Measurements from ENCODE around the gene MRPS23.
A peak's percentile ranks its signal among the peaks of the same experiment; 100 is the strongest.

MRPS23 gene

DNA sequence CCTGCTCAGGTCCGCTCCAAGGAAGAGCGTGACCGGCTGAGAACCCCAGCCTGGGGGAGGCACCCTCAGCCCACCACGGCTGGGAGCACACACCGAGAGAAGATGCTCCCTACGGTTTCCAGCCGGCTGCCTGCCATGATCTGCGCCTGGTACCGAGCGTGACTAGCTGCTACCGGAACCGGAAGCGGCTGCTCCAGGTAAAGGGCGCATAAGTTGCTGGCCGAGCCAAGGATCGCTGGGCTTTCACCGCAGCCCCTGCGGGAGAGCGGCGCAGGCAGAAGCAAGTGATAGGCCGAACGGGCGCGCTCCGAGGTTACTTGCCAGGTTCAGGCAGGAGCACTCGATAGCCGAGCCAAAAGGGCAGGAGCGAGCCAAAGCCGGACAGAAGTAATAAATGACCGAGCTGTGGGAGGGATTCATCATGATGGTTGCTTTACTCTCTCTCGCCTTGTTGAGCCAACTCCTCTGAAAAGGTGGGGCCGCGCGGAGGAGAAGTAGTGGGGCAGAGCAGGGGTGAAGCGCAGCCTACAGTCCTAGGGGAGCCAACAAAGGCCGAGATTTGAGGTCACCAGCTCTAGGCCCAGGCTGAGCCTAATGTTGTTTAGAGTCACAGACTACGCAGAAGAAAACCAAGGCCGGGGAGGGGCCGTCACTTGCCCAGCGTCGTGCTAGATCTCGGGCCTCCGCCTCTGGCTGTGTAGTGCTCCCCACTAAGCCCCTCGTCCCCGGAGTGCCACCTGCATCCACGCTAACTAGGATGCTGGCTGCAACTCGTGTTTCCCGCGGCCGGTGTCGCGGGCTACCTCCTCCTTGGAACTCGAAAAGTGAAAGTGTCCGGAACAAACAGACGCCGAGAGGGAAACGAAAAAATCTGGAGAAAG is at the start of gene MRPS23:
Gene MRPS23, minus strand, starts transcription at position 171 of the 881 bp plus-strand sequence. Its CDS starts 34 bp downstream, at position 137.
- TF ChIP-seq ZNF274 (IDR thresholded peaks at IDR 0.05; ENCODE audit: low read depth, low read length) = no peak

DNA sequence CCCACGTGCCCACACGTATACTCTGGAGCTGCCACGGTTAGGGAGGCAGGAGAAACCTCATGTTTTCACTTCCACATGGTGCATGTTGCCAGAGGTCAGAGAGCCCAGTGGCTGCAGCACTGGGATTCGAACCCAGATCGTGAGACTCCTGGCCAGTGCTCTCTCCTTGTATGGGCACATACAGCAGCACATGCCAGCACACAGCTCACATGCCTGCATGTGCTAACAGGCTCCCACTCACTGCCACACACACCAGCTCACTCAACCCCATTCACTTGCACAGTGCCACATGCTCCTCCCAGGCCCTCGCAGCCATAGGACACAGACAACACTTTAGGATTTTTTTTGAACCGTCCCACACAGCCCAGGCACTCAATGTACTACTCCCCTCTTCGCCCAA is 49.5 kb upstream of the MRPS23 start:
- no peak overlapping the region for H3K4me3 ChIP-seq (ENCODE audit: low read length)
- TF ChIP-seq ZNF274 (IDR thresholded peaks at IDR 0.05; ENCODE audit: low read depth, low read length) = no peak

More for the DNA sequence above, at the start of gene MRPS23:
- peak within 1 kb of the TSS; percentile 94 for H3K4me3 ChIP-seq (ENCODE audit: low read length)

DNA sequence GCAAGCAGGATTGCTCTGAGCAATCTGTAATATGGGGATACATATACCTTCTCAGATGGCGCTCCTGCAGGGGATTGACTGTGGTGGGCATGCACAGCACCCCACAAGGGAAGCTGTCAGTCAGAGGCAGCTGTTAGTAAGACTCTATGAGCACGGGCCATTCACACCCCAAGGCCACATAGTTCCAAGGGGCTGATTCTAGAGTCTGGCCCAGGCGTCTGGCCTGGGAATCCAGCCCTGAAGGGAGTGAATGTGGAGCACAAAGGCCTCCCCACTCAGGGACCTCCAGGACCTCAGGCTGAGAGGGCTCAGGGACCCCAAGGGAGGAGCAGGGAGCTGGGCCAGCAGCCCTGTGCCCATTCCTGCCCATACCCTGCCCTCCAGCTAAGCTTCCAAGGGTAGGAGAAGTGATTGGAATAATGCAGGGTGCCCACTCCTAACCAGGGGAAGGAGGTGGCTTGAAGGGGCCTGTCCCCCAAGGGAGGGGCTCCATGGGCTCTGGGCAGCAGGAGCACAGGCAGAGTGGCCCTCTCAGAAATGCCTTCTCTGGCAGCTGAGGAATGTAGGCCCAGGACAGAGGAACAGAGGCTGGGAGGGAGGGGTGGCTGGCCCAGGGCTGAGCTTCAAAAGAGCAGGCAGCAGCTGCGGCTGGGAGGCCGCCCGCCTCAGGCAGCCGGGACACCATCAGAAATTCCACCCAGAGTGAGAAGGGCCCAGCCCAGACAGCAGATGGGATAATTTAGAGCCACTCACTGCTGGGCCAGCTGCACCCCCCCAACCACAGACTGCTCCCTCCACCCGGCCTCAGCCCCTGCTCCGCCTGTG is 48.9 kb upstream of the MRPS23 start:
- H3K4me3 ChIP-seq (ENCODE audit: low read length) = no peak overlapping the region
- no peak for TF ChIP-seq ZNF274 (IDR thresholded peaks at IDR 0.05; ENCODE audit: low read depth, low read length)

DNA sequence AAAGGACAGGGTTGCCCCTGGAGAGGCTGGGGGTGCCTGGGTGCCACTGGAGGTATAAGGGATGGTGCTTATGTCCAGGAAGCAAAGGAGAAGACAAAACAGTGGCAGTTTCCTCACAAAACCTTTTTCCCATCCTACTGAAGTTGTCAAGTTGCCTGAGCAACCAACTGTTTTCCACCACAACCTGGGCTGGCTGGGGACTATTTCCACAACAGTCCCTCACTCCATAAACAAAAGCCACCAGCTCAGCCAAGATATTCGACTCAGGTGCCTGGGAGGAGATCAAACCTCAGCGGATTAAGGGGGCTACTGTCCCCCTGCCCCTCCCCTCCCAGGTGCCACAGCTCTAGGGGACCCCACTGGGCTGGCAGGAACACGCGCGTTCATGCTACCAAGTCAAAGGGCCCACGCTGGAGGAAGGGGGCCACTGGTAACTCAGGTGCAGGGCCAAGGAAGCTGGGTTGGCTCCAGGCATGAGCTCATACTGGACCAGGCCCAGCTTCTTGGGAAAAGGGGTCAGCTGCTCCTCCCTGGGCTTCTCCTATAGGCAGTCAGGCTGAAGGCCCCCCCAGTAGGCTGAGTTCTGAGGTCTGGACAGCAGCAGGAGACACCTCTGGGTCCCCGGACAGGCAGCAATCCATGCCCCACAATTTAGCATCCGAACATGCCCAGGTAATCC is 45.7 kb upstream of the MRPS23 start:
- H3K4me3 ChIP-seq (ENCODE audit: low read length) = no peak overlapping the region
- no peak for TF ChIP-seq ZNF274 (IDR thresholded peaks at IDR 0.05; ENCODE audit: low read depth, low read length)

DNA sequence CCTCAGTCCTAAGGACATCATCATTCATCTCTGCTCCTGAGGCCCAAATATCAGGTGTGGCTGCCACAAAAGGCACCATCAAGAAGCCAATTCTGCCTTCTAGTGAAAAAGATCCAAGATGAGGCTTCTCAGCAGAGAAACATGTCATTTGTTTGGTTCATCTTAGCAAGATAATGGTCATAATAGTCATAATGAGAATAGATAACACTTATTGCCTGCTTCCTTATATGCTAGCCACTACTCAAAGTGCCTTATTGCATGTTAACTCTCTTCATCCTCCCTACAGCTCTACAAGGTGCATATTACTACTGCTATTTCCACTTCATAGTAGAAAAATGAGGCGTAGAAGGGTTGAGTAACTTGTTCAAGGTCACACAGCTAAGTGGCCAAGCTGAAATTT is 45.0 kb upstream of the MRPS23 start:
- no peak for TF ChIP-seq ZNF274 (IDR thresholded peaks at IDR 0.05; ENCODE audit: low read depth, low read length)
- H3K4me3 ChIP-seq (ENCODE audit: low read length) = no peak overlapping the region

DNA sequence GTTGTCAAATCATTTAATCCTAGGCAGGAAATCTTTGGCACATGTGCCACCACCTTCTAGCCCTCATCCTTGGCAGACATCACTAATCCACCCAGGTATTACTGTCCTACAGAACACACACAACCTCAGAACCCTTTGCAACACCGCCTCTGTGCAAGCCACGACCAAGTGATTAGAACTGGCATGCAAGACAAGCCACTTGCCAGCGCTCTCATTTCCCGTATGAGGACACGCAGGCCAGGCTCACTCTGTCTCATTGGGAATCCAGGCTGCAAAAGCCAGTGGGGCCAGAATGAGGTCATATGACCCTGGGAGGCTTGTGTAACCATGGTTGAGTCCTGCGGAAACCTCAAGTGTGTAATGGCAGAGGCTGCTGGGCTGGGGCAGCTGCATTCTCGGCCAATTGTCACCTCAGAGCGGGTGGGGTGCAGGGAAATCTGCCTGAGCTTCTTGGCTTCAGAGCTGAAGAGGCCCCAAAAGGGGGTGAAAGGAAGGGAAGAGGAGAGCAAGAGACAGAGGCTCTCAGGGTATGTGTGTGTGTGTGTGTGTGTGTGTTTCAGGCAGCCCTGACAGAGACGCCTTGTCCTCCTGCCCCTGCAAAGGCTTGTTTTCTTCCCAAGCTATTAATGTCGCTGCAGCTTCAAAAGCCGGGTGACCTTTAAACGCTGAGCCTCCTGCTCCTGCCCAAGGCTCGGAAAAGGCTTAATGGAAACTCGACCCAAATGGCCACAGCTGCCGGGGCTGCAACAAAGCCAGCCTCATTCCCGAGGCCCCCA is 43.2 kb upstream of the MRPS23 start:
- no peak overlapping the region for H3K4me3 ChIP-seq (ENCODE audit: low read length)
- no peak for TF ChIP-seq ZNF274 (IDR thresholded peaks at IDR 0.05; ENCODE audit: low read depth, low read length)

DNA sequence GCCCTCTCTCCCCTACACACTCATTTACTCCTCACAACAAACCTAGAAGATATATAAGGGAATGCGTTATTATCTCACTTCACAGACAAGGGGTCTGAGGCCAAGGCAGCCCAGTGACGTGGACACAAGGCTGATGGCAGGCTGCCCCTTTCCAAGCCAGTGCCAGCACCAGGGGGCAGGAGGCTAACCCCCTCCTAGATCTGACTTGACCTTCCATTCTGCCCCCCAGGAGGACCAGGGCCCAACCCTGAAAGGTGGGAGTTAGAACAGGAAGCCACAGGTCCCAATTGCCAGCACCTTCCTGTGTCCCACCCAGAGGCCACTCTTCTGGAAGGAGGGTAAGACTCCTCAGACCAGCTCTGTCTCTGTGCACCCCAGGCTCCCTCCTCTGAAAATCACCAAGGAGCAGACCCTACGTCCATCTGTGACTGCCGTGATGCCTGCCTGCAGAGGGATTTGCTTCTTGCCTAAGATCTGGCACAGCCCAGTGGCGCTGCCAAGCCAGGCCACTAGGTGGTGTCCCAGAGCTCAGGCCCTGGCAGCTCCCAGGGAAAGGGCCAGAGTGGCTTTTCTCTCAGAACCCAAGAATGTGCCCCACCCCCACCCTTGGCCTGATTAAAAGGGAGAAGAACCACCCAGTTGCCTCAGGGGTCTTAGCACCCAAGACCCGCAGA is 42.4 kb upstream of the MRPS23 start:
- TF ChIP-seq ZNF274 (IDR thresholded peaks at IDR 0.05; ENCODE audit: low read depth, low read length) = no peak
- H3K4me3 ChIP-seq (ENCODE audit: low read length) = no peak overlapping the region

DNA sequence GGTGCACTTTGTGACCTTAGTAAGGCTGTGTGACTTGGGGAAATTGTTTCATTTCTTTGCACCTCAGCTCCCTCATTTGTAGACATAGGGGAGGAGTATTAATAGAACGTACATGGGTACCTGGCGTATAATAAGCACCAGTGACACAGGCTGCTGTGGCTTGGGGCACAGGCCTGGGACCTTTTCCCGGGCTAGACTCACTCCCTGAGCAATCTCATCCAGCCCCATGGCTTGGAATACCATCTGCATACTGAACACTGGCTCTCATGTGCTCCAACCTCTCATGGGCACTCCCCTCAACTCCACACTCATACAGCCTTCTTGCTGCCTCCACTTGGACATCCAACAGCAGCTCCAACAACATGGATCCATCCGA is 41.0 kb upstream of the MRPS23 start:
- no peak for TF ChIP-seq ZNF274 (IDR thresholded peaks at IDR 0.05; ENCODE audit: low read depth, low read length)
- H3K4me3 ChIP-seq (ENCODE audit: low read length) = no peak overlapping the region

DNA sequence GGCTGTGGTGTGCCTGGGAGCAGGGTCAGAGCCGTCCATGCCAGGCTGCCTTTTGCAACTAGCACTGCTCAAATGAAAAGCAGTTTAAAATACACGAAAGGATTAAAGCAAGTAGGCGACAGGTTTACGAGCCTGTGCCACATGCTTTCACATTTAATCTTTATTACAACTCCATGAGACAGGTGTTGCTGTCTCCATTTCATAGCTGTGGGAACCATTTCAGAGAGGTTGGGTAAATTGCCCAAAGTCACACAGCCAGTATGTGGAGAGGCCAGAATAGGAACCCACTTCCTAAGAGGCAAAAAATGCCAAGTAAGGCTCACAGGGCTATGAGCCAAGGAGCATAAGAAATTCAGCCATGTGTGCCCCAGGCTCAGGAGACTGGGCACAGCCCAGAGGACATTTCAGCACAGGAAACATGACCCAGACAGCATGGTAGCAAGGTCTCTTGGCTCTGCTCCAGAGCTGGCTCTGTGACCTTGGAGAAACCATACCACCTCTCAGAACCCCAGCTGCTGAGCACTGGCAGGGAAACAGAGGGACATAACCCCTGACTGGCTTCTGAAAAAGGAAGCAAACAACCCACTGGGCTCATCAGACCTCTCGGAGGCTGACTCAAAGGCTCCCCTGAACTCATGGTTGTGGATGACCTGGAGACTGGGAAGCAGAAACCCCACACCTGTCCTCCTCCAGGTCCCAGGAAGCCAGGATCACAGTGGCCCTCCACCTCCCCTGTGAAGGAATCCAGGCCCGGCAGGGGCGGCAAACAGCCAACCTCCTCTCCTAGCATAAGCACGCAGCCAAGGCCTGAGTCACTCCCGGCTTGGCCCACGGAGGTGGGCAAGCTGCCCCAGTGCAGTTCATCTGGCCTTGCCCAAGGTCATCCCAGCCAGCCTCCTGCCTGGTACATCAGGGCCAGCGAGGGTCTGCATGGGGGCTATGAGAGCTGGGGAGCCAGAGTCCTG is 40.3 kb upstream of the MRPS23 start:
- TF ChIP-seq ZNF274 (IDR thresholded peaks at IDR 0.05; ENCODE audit: low read depth, low read length) = no peak
- H3K4me3 ChIP-seq (ENCODE audit: low read length) = no peak overlapping the region

DNA sequence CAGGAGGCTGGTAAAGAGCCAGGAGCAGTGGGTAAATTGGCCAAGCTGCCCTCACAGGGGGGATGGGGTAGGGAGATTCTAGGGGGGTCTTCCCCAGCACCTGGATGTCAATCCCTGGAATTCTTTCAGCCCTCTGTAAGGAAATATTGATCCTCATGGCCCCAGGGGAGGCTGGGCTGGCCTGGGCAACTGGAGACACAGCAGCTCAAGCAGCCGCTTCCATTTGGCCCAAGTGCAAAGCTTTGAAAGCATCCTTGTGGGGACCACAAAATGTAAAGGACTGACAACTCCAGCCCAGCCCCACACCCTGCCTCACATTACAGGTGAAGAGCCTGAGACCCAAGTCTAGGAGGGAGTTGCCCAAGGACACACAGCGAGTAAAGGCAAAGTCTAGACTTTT is 39.4 kb upstream of the MRPS23 start:
- TF ChIP-seq ZNF274 (IDR thresholded peaks at IDR 0.05; ENCODE audit: low read depth, low read length) = no peak
- no peak overlapping the region for H3K4me3 ChIP-seq (ENCODE audit: low read length)

DNA sequence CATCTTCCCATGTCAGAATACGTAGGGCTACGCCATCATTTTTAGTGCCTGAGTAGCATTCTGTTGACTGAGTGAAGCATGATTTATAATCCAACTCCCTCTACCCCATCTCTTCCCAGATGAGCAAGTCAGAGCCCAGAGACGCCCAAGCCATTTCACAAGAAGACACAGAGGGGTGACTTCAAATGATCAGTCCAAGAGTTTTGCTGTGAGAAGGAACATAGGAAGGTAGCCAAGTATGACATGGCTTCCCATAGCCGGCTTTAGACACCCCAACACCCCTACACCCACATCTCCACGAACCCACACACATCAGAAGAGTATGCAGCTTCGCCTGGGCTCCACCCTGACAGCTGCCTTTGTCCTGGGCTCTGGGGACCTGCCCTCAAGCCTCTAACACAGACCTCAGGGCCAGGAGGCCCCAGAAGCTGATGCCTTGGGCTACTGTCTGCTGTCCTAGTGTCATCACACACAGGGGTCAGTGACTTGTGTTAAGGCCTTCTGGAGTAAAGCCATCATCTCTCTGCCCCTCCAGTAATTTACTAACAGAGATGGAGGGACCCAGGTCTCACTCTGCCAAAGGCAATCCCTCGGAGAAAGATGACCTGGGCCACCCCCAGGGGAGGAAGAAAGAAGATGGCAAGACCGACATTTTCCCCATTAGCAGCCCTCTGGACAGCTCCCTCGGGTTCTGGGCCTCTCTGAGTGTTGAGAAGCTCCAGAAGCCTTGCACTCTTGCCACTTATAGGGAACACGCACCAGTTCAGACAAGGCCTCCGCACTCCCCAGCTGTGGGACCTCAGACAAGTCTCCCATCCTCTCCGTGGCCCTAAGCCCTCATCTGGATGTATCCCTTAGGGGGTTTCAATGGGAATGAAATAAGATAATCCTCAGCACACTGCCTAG is 38.7 kb upstream of the MRPS23 start:
- no peak for TF ChIP-seq ZNF274 (IDR thresholded peaks at IDR 0.05; ENCODE audit: low read depth, low read length)
- H3K4me3 ChIP-seq (ENCODE audit: low read length) = no peak overlapping the region
